Lower leg skin (tissue), 3 donors: Measurements from ENCODE around the gene OGN.

Source experiments
- CTCF ChIP-seq, 3 donors: fragments of 450-650 bp; IDR thresholded peaks; one replicate each; pipeline ENCODE4 v1.5.1; 2016; ENCODE audit warnings: antibody characterized with exemption in 3 of 3, mild to moderate bottlenecking in 3 of 3, moderate library complexity in 2 of 3
- POLR2A ChIP-seq, 2 donors: fragments of 450-650 bp; IDR thresholded peaks; one replicate each; pipeline ENCODE4 v1.6.1; 2016 to 2017; ENCODE audit warnings: antibody characterized with exemption in 2 of 2, mild to moderate bottlenecking in 1 of 2, moderate library complexity in 1 of 2

- TF ChIP-seq POLR2A (IDR thresholded peaks at IDR 0.05) (no peak), CTCF (IDR thresholded peaks at IDR 0.05) (no peak)
Observed at GRCh38 chr9:92381775-92382174, 22.6 kb downstream of the OGN start.
